HG03442 (cell line): ENCODE results near the gene SLC39A7.

Experiments
- ATAC-seq: cut with Tn5 transposase; IDR thresholded peaks from one replicate; pipeline ENCODE4 v1.9.1; 2021; ENCODE audit warnings: mild to moderate bottlenecking, moderate library complexity; ENCODE audit not compliant: unreplicated experiment

Gene SLC39A7

DNA sequence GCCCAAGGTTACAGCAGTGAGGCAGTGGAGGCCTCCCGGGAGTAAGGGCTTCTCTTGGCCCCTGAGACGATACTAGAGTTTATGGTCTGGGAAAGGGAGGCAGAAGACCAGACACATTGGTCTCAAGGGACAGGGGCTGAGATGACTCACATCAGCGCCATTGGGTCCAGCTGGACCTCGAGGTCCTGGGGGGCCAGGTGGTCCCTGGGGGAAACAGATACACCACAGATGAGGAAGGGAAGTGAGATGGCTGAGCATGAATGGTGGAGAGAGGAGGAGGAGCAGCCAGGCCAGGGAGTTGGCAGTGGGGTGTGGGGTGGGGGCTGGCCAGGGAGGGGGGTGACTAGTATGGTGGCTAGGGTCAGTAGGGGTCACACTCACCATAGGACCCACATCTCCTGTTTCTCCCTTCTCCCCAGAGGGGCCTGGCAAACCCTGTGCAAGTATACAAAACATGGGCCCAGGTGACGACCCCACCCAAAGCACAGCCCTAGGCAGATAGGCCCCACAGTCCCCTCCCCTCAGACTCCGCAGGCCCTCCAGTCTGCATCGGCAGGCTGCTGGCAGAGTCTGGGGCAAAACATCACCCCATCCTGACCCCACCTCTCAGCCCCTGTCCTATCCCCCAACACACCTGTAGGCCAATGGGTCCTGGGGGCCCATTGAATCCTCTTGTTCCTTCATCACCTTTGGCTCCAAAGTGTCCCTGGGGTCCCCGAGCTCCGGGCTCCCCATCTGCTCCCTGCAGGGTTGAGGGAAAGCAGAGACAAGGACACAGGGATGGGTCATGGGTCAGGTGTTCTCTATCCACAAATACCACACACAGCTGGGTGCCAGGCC is 30.3 kb upstream of the SLC39A7 start:
- ATAC-seq = no peak

DNA sequence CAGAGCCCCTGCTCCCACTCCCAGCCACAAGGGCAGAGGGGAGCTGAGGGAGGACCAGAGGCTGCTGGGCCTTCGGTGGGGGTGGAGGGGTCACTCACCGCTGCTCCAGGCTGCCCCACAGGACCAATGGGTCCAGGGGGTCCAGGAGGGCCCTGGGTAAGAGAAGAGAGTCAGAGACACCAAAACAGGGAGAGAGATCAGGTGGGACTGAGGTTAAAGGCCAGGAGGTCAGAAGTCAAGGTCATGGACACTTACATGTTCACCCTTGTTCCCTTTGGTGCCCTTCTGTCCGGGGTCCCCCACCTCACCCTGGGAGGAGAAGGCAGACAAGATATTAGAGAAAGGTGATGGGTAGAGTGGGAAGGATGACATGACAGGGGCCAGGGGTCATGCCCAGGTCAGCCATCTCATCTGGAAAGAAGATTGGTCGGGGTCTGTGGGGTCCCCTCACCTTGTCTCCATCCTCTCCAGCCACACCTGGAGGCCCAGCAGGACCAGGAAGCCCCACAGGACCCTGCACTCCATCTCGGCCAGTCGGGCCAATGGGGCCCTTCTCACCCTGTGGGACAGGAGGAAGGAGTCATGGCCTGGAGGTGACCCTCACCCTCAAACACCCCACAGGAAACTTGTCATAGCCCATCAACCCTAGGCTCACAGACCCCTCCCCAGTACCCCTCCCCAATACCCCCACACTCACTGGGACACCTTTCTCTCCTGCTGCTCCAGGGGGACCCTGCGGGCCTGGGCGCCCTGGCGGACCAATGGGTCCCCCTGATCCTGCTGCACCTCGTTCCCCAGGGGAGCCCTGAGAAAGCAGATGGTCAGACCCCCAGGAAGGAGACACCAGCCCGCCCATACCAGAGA is 29.4 kb upstream of the SLC39A7 start:
- no peak for ATAC-seq

DNA sequence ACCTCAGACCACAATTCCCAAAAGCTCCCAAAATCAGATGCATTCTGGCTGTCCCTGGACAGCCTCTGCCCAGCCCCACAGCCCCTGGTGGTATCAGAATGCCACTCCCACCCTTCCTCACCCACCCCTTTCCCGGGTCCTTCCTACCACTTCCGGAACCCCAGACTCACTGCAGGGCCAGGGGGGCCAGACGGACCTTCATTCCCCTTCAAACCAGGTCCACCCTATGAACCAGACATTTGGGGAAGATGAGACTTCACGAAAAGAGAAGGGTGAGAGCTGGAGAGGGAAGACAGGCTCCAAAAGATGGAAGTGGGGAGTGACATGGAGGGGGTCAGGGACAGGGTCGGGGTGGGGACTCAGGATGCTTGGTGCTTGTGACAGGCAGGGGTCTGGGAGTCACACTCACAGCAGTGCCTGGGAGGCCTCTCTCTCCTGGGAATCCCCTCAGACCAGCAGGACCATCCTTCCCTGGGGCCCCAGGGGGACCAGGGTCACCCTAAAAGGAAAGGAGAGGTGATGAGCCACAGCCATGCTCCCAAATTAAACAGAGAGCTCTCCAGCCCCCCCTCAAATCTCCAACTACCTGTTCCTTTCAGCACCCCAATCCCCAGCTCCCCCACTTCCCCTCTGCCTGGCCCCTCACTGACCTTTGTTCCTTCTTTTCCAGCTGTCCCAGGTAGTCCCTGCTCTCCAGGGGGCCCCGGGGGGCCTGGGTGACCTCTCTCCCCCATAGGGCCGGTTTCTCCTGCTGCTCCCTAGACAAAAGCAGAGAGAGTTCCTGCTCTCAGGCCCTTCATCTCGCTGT is 28.6 kb upstream of the SLC39A7 start:
- no peak for ATAC-seq

DNA sequence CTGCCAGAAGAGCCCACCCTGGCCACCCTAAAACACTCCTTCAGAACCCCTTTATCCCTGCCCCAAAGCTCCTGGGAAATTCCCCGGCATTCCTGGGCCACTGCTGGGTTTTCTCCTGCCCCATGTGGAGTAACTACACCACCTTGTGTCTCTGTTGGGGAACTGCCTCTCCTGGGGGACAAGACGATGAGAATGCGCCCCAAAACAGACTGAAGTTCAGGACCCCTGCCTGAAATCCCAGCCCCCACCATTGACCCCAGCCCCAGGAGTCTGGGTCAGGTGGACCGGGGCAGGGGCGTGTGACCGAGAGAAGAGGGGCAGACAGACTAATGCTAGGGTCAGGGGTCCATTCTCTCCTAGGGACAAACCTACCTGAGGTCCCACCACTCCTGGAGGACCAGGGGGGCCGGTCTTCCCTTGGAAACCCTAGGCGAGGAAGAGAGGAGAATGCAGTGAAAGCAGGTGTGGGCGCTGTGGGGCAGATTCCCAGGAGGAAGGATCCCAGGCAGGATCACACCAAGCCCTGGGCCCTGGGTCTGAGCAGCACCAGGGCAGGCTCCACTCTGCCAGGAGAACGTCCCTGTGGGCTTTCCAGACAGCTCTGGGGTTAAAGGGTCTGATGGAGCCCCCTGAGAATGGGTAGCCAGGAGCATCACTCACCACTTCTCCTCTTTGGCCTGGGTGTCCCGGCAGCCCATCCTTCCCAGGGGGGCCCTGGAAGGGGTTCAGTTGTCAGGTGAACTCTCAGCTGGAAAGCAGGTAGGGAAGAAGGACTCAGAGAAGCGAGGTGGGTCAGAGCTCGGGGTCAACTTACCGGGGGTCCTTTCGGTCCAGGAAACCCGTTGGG is 27.8 kb upstream of the SLC39A7 start:
- no peak for ATAC-seq

DNA sequence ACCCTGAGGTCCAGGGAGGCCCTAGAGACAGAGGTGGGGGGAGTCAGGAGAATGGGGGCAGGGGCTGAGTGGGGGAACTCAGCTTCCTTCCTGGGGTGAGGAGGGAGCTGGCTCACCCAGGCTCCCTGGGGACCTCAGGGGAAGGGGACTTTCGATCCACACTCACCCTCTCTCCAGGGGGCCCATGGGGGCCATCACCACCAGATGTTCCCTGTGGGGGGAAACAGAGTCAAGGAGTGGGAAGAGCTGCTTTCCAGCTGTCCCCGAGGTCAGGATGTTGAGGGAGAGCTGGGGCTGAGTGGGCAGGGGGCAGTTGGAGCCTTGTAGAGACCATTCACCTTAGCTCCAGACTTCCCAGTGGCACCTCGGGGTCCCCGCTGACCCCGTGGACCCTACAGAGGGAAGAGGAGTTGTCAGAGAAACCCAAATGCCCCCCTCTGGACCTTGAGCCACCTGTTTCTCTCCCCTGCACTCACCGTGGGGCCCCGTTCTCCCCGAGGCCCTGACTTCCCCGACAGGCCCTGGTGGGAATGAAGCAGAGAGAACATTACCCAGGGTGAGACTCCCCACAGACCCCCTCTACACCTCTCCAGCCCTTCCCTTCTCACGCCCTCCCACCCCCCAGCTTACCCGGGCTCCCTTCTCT is 27.0 kb upstream of the SLC39A7 start:
- ATAC-seq = no peak

DNA sequence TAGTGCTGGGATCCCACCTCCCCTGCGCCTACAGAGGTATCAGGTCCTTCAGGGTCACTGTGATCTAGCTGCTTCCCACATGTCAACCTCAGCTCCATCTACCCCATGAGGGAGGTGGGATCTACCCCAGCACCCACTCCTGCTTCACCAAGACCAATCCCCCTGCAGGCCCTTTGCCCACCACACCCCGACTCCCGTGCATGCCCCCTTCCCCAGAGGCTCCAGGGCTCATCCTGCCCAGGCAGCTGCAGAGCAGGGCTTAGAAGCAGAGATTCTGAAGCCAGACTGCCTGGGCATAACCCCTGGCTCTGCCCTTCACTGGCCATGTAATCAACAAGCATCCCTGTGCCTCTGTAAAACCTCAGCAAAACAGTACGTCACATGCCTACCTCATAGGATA is 25.9 kb upstream of the SLC39A7 start:
- ATAC-seq = no peak

DNA sequence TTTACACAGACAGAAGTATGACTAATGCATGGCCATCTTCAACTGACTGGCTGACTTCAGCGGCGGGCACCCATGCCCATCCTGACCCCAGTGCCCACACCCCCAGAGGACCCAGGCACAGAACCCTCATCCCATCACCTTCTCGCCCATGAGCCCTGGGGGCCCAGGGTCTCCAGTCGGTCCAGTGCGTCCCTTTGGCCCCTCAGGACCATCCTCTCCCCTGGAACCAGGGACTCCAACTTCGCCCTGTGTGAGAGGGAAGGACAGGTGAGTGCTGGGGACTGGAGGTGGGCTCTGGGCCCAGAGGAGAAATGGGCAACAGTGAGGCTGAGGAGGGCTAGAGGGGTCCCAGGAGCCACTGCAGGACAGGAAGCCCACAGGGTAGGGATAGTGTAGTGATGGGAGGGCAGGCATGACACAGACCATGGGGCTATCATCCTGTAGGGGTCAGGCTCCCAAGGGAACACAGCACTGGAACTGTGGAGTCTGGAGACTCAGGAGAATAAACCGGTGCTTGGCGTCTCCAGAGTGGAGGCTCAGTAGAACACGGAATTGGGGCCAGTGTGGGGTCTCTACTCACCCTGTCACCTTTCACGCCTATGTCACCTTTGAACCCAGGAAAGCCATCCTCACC is 25.1 kb upstream of the SLC39A7 start:
- no peak for ATAC-seq

DNA sequence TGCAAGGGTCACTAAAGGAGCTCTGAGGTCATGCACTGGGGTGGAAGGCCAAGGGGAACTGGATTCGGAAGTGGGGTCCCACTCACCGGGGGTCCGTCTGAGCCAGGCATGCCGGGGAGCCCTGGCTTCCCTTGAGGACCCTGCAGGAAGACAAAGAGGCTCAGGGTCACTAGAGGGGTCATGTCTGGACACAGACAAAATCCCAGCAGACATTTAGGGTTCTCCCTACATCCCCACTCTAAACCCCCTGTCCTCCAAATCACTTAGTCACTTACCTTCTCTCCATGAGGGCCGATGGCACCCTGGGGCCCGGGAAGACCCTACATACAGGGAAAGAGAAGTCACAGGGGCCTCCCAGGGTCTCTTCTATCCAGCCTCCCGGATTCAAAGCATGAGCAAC is 23.8 kb upstream of the SLC39A7 start:
- ATAC-seq = no peak

DNA sequence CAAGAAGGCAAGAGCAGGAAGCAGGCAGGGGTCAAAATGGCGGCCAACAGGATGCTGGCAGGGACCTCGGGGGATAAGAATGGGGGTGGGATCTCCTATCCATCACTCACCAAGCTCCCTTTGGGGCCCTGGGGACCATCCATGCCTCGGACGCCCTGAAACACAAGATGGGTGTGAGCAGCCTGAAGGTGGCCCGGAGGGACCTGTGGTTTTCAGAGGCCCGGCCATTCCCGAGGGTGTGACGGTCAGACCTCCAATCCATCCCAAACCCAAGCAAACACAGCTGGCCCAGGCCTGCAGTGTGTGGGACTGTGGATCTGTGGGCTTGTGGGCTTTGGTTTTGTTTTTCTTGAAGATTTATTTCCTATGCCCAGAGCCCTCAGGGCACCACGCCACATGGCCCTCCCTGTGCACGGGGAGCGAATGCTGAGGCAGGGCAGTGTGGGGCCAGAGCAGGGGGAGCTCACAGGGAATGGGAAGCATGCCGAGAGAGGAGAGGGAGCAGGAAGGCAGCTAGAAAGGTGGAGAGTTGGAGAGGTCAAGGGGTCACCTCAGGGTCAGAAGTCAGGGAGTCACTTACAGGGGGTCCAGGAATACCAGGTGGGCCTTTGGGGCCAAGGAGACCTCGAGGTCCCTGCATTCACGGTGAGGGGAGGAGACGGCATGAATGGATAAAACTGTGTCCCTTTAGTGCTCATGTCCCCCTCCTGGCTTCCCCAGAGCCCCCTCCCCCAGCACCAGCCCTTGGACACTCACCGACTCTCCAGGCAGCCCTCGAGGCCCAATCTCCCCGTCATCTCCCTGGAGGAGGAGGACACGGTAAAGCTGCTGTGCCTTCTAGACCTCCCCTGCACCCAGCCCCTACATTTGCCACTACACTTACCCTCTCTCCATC is 22.9 kb upstream of the SLC39A7 start:
- no peak for ATAC-seq

DNA sequence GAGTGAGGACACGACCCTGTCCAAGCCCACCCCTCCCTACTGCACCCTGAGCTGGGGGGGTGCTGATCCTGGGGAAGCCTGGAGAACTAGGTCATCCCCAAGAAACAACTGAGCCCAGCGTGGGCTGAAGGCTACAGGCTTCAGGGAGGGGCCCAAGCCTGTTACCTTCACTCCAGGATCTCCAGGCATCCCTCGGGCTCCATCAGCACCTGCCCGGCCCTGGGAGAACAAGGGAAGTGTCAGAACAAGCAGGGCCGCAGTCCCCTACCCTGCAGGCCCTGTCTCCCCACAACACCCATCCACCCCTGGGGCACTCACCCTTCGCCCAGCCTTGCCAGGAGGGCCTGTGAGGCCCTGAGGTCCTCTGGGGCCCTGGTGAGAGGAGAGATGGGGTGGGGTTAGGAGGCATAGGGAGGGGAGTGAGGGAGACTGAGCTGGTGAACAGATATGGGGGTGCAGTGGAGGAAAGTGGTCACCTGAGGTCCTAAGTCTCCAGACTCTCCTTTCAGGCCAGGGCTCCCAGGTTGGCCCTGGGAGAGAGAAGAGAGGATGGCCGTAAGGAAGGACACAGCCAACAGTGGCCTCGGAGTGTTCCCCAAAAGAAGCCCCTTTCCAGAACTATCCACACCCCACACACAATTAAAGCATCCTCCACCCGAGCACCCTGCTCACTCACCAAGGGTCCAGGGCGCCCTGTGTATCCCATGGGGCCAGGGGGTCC is 21.8 kb upstream of the SLC39A7 start:
- ATAC-seq = no peak

DNA sequence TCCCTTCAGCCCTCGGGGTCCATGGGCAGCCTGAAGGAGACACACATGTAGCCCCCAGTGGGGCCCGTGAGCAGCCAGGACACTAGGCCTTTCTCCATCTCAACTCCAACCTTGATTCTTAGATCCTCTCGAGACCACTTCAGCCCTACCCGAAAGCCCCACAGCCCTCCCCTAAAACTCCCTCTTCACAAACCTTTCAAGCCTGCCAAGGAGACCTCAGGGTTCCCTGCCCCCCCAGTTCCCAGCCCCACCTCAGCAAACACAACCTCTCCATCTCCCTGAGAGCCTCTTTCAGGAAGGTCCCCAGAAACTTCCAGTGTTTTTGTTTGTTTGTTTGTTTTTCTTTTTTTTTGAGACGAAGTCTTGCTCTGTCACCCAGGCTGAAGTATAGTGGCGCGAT is 19.5 kb upstream of the SLC39A7 start:
- ATAC-seq = no peak

DNA sequence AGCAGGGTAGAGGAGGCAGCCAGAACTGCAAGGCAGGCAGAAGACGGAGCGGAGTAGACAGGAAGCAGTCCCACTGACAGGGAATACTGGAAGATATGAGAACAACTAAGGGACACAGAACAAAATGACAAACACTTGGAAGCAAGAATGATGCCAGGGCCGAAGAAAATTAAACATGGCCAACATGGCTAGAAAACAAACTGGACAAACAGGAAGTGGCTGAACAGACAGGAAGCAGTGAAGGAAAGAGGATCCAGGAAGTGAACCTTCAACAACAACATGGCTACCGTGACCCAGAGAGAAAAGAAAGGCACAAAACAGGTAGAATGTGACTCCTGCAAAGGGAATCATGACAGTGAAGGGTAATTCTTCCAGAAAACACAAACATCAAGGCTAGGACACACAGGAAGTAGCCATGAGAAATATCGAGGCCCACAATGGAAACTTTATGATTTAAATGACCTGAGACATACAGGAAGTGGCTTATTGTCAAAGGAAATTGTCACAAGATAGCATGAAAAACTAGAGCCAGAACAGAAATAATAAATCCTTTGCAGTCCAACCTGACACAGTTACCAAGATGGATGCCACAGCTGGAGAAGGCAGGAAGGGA is 17.5 kb upstream of the SLC39A7 start:
- no peak for ATAC-seq

DNA sequence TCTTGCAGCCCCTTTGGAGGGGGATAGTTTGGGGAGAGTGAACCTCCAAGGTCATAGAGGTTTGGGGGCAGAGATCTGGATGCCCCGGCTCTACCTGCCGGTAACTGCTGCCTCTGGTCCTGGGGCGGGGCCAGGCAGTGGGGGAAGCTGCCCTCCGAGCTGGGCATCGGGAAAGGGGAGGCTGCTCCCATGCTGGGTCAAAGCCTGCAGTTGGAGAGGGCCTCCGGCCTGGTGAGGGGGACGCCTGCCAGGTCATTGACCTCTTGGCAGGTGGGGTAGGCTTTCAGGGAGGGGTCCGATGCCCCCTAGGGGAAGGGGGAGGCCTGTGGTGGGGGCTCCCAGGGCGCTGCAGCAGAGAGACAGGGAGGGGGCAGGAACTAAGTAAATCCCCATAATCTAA is 15.5 kb upstream of the SLC39A7 start:
- no peak for ATAC-seq

DNA sequence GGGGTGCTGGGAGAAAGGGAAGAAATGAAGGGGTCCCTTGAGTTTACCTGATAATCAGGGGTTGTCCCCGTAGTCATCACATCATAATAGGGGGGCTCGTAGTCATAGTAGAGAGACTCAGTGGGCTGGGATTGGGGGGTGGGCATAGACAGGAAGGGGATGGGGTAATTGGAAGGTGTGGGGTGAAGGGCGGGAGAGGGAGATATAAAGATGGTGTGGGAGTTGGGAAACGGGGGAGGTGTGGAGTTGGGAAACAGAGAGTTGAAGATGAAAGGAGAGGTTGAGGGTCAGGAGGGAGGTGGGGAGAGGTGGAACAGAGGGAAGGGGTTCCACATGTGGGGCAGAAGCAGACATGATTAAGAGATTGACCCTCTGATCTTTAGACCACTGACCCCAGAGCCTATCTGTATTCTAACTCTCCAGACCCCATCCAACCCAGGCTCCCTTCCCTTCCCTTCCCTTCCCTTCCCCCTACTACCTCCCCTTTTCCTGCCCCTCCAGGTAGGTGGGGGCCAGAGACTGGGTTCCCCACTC is 14.9 kb upstream of the SLC39A7 start:
- ATAC-seq = no peak

DNA sequence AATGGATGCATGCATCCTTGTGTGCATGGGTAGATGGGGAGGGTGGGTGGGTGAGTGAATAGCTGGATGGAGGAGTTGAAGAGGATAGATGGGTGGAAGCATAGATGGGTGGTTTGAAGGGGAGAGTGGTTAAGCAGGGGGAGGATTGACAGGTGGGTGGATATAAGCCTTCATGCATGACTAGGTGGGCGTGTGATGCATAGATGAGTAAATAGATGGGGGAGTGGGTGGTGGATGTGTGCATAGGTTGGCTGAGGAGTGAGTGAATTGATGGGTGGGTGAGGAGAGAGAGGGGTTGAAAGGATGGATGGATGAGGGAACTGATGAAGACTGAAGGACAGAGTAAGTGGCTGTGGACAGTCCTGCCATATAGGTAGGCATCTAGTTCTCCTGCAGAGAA is 12.9 kb upstream of the SLC39A7 start:
- no peak for ATAC-seq

DNA sequence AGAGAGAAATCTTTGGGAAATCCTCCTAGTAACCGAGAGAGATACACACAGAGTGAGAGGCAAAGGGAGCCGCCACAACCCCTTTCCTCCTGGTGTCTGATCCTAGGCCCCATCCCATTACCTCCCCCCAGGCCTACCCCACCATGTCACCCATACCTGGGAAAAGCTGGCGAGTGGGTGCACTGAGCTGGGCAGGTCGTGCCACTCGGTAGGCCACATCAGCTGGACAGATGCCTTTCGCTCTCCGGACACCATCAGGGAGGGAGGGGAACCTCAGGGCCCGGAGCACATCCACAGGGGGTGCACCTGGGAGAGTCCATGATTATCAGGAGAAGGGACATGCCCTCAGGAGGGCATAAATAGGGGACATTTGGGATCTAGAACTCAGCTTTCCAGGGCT is 11.5 kb upstream of the SLC39A7 start:
- no peak for ATAC-seq
